Activated CD4-positive, alpha-beta T cell treated with anti-CD3 and anti-CD28 coated beads, Interleukin-2, amount 50 U/mL, for 16 hours (primary cell): ENCODE measurements around the gene ZNF823.
A peak's percentile ranks its signal among the peaks of the same experiment; 100 is the strongest.
"Not testable (repeated sequence)": the region's sequence is repeated elsewhere in the genome, so short reads cannot be mapped to it uniquely, and the experiment has no call there.

Experiments
- DNase-seq: peaks from one replicate; pipeline ENCODE4 v3.0.0-alpha.2; 2020

Gene ZNF823

GRCh38 chr19:11738746-11739620 lies at the start of gene ZNF823:
Gene ZNF823, minus strand, starts transcription at chr19:11738946. Its CDS starts 127 bp downstream, at chr19:11738819.
- DNase-seq, result peak; percentile 97

DNA sequence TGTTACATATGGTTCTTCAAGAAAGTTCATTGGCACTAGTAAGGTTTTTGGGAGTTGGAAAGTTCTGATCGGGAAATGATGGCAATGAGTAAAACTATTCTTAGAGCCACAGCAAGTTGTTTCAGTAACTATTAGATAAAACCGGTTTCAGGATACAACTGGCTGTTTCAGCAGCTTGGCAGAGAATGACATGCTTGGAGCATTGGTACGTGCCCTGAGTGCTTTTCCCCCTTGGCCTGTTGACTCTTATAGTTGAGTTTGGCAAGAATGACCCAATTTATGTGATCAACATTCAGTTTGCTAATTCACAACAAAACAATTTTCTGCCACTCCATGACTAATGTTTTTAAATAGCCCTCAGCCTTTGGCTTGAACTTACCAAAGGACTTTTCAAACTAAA lies 48.8 kb upstream of the ZNF823 start:
- no peak for DNase-seq

GRCh38 chr19:11784356-11784755 lies 45.6 kb upstream of the ZNF823 start:
- no peak for DNase-seq

GRCh38 chr19:11783767-11784166 lies 45.0 kb upstream of the ZNF823 start:
- no peak for DNase-seq

DNA sequence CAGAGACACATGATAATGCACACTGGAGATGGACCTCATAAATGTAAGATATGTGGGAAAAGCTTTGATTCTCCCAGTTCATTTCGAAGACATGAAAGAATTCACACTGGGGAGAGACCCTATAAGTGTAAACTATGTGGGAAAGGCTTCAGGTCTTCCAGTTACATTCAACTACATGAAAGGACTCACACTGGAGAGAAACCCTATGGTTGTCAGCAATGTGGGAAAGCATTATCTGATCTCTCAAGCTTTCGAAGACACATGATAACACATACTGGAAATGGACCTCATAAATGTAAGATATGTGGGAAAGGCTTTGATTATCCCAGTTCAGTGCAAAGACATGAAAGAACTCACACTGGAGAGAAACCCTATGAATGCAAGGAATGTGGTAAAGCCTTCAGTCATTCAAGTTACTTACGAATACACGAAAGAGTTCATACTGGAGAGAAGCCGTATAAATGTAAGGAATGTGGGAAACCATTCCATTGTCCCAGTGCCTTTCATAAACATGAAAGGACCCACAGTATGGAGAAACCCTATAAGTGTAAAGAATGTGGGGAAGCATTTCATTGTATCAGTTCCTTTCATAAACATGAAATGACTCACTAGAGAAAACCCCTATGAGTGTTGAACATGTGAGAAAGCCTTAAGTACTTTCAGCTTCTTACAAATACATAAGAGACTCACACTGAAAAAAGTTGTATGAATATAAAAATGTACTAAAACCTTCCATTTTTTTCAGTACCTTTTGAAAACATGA lies 42.7 kb upstream of the ZNF823 start:
- no peak for DNase-seq

- no peak for DNase-seq
Observed at GRCh38 chr19:11780431-11781020, 41.8 kb upstream of the ZNF823 start.

- DNase-seq, result not testable (repeated sequence)
Observed at GRCh38 chr19:11776669-11777068, 37.9 kb upstream of the ZNF823 start.

- not testable (repeated sequence) for DNase-seq
Observed at GRCh38 chr19:11771520-11771919, 32.8 kb upstream of the ZNF823 start.

GRCh38 chr19:11769995-11770394 lies 31.2 kb upstream of the ZNF823 start:
- DNase-seq, result no peak

DNA sequence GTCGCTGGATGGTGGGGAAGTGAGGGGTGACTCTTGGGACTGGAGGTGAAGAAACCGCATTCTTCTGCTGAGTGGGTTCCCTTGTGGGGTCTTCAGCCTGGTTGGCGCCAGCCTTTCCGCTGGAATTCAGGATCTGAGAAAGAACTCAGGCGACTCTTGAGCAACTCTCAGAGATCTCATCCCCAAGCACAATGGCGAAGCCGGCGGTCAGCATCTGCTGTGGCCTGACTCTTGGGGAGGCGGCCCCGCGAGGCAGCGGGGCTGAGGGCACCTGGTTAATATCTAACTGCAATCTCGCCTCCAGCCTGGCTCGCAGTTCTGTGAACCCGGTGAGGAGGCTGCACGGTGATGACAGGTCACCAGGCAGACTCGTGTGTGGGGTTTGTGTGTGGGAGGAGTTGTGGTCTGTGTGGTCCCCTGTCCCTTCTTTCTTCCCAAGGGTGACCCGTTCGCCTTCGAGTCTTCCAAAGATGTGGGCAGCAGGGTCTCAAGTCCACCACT lies 28.9 kb upstream of the ZNF823 start:
- DNase-seq, result no peak

DNA sequence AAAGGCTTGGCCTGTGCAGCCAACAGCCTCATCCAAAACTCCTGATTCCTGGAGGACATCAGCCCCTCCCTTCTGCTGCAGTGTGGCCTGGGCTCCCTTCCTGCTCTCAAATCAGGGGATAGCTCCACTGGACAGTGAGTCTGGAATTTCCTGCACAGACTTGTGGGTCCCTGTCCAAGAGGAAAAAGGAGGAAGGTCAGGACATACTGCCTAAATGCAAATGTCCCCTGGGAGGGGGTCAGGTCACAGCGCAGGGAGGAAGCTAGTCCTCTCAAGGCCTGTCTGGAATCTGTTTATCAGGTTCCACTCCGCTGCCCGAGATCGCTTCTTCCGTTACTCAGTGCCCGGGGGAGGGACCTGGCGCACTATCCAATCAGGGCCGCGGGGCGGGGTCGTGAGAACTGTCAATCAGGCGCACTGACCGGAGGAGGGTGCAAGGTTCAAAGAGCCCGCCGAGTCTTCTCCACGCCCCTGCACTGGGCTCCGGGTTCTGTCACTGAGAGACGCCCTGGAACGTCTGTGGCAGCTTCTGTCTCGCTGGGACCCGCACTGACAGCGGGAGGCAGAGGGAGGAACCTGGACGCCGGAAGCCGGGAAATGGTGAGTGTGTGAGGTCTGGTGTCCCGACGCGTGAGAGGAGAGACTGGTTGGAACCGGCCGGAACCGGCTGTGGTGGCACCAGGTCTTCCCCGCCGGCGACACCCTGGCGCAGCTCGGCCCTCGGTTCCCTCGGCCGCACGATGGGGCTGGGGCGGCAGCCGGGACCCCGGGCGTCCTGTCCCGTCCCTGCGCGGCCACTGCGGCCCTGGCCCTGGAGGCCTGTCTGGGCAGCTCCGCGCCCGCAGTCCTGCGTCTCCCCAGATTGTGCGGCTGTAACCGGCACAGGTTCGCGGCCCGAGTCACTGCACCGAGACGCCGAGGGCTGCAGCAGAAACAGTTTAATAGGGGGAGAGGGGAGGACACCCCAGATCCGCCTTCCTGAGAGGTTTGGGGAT lies 28.1 kb upstream of the ZNF823 start, which contains the start of gene ZNF441:
Gene ZNF441, plus strand, starts transcription at position 404 of the 995 bp plus-strand sequence. Its CDS starts 194 bp downstream, at position 598.
- DNase-seq, result peak; percentile 90

- DNase-seq, result no peak
Observed at GRCh38 chr19:11763611-11764010, 24.9 kb upstream of the ZNF823 start.

- no peak for DNase-seq
Observed at GRCh38 chr19:11763117-11763516, 24.4 kb upstream of the ZNF823 start.

- DNase-seq, result no peak
Observed at GRCh38 chr19:11759805-11760204, 21.1 kb upstream of the ZNF823 start.

GRCh38 chr19:11756965-11757364 lies 18.2 kb upstream of the ZNF823 start:
- no peak for DNase-seq

GRCh38 chr19:11754663-11755062 lies 15.9 kb upstream of the ZNF823 start:
- no peak for DNase-seq

- DNase-seq, result no peak
Observed at GRCh38 chr19:11752244-11752736, 13.5 kb upstream of the ZNF823 start.

DNA sequence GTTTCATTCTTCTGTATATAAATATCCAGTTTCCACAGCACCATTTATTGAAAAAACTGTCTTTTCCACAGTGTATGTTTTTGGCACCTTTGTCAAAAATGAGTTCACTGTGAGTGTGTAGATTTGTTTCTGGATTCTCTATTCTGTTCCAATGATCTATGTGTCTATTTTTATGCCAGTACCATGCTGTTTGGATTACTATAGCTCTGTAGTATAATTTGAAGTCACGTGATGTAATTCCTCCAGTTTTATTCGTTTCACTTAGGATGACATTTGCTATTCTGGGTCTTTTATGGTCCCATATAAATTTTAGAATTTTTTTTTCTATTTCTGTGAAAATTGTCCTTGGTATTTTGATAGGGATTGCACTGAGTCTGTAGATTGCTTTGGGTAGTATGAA lies 11.0 kb upstream of the ZNF823 start:
- DNase-seq, result no peak

GRCh38 chr19:11747277-11747676 lies 8.5 kb upstream of the ZNF823 start:
- DNase-seq, result no peak

DNA sequence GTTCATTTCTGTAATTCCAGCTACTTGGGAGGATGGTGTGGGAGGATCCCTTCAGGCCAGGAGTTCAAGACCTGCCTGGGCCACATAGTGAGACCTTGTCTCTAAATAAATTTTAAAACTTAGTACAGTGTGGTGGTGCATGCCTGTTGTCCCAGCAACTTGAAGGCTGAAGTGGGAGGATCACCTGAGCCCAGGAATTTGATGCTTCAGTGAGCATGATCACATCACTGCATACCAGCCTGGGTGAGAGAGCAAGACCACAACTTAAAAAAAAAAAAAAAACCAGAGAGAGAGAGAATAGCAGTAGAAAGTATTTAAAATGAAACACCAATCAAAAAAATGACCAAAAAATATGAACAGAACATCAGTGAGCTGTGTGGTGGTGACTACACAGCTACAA lies 7.1 kb upstream of the ZNF823 start:
- DNase-seq, result no peak

GRCh38 chr19:11737964-11738745 lies 591 bp downstream of the ZNF823 start:
- peak; percentile 21 for DNase-seq
